B cell (primary cell): Measurements from ENCODE around the gene GSTA4. TPM values are rescaled to one million over a fixed set of nuclear protein-coding genes. Genes with fewer than 3 reads are reported as not detected.

Experiments used
- ATAC-seq: fragments of 200-7000 bp; cut with Tn5 transposase; one replicate; pipeline ENCODE4 v1.10.0; 2021; ENCODE audit warnings: low read depth, mild to moderate bottlenecking, moderate number of reproducible peaks, moderate library complexity
- CTCF ChIA-PET: fragments of 350-600 bp; sonication (Branson Sonifier 250); formaldehyde crosslinking; loops from one replicate; lab custom pipeline; 2021; ENCODE audit warnings: antibody characterized with exemption, inconsistent platforms; lab: Charles Lee
- POLR2A ChIA-PET: fragments of 350-600 bp; sonication (Branson Sonifier 250); formaldehyde crosslinking; loops from one replicate; lab custom pipeline; 2021; ENCODE audit warnings: antibody characterized with exemption; lab: Charles Lee
- DNase-seq: peaks from one replicate; pipeline ENCODE4 v3.0.0; 2013
- H2AFZ ChIP-seq: 2 replicates; pipeline ENCODE4 v1.6.1; 2012; ENCODE audit warnings: mild to moderate bottlenecking, low read depth, low read length; ENCODE audit not compliant: insufficient read depth, poor library complexity, severe bottlenecking
- H3K27ac ChIP-seq, 2 donors: 1 replicate in 1 of 2; 2 replicates in 1 of 2; pipeline ENCODE4 v1.5.1; 2012 to 2013; ENCODE audit warnings: low read length in 2 of 2, mild to moderate bottlenecking in 2 of 2, moderate library complexity in 1 of 2
- H3K27me3 ChIP-seq, 4 experiments: fragments of 200-600 bp in 1 of 4; sonication (generic) in 1 of 4; replicated peaks in 1 of 4; 1 replicate in 2 of 4; 2 replicates in 2 of 4; pipeline versions ENCODE4 v1.6.1 to v1.7.0; 2013 to 2016; ENCODE audit warnings: low read length in 3 of 4, mild to moderate bottlenecking in 2 of 4, mixed read lengths in 1 of 4, moderate library complexity in 1 of 4; ENCODE audit not compliant: insufficient read depth in 4 of 4, control insufficient read depth in 3 of 4; ENCODE audit errors: control extremely low read depth in 1 of 4
- H3K36me3 ChIP-seq, 2 experiments: replicated peaks in 1 of 2; 1 replicate in 1 of 2; 2 replicates in 1 of 2; pipeline versions ENCODE4 v1.6.1 to v1.7.1; 2013; ENCODE audit warnings: low read length in 1 of 2; ENCODE audit not compliant: insufficient read depth in 2 of 2, control insufficient read depth in 1 of 2; ENCODE audit errors: control extremely low read depth in 1 of 2, extremely low read depth in 1 of 2
- H3K4me1 ChIP-seq, 2 donors: fragments of 200-600 bp in 1 of 2; sonication (generic) in 1 of 2; 1 replicate in 1 of 2; 2 replicates in 1 of 2; pipeline versions ENCODE4 v1.5.1 to v1.6.1; 2013 to 2017; ENCODE audit warnings: low read length in 2 of 2; ENCODE audit not compliant: control insufficient read depth in 2 of 2, insufficient read depth in 2 of 2
- H3K4me2 ChIP-seq: replicated peaks from 2 replicates; pipeline ENCODE3; 2012; ENCODE audit warnings: mild to moderate bottlenecking, low read depth, low read length; ENCODE audit not compliant: poor library complexity, severe bottlenecking
- H3K4me3 ChIP-seq, 5 experiments: fragments of 200-600 bp in 1 of 5; sonication (generic) in 1 of 5; 1 replicate in 3 of 5; 2 replicates in 2 of 5; pipeline versions ENCODE4 v1.5.1 to v1.7.0; 2011 to 2016; ENCODE audit warnings: low read length in 4 of 5, mild to moderate bottlenecking in 4 of 5, low read depth in 2 of 5, control low read depth in 1 of 5, moderate library complexity in 1 of 5; ENCODE audit not compliant: insufficient read depth in 1 of 5; ENCODE audit errors: control extremely low read depth in 1 of 5, extremely low read depth in 1 of 5
- H3K79me2 ChIP-seq: fragments of 200-600 bp; sonication (generic); one replicate; pipeline ENCODE4 v1.6.0; 2016; ENCODE audit warnings: low read length; ENCODE audit not compliant: control insufficient read depth, insufficient read depth
- H3K9ac ChIP-seq: fragments of 200-600 bp; sonication (generic); 2 replicates; pipeline ENCODE4 v1.6.1; 2017; ENCODE audit warnings: mild to moderate bottlenecking, low read length, moderate library complexity
- H3K9me3 ChIP-seq, 3 donors: one replicate each; pipeline versions ENCODE4 v1.6.1 to v1.7.1; 2013; ENCODE audit warnings: low read length in 2 of 3; ENCODE audit not compliant: control insufficient read depth in 2 of 3, insufficient read depth in 1 of 3; ENCODE audit errors: control extremely low read depth in 1 of 3
- H4K20me1 ChIP-seq: 2 replicates; pipeline ENCODE4 v1.6.0; 2012; ENCODE audit warnings: mild to moderate bottlenecking, low read length; ENCODE audit not compliant: insufficient read depth, control insufficient read depth, poor library complexity, severe bottlenecking
- H3K27ac Mint-ChIP-seq: one replicate; pipeline ENCODE4 v1.8.0; 2021; ENCODE audit warnings: mixed read lengths
- H3K27me3 Mint-ChIP-seq: one replicate; pipeline ENCODE4 v1.8.0; 2021; ENCODE audit warnings: mixed read lengths
- H3K4me1 Mint-ChIP-seq: one replicate; pipeline ENCODE4 v1.8.0; 2021; ENCODE audit warnings: mixed read lengths
- H3K4me3 Mint-ChIP-seq: one replicate; pipeline ENCODE4 v1.8.0; 2021; ENCODE audit warnings: mixed read lengths
- H3K9me3 Mint-ChIP-seq: one replicate; pipeline ENCODE4 v1.8.0; 2022; ENCODE audit warnings: mixed read lengths; ENCODE audit not compliant: insufficient read depth
- EZH2 ChIP-seq: IDR thresholded peaks from 2 replicates; pipeline ENCODE4 v1.6.1; 2012; ENCODE audit warnings: borderline replicate concordance, low read depth, mild to moderate bottlenecking, moderate library complexity, low read length; ENCODE audit not compliant: insufficient read depth, poor library complexity, severe bottlenecking
- WGBS: methylation state at CpG from one replicate; pipeline ENCODE4 v1.1.5; 2013; ENCODE audit warnings: missing lambda C conversion rate; ENCODE audit not compliant: insufficient coverage; 5-methylcytosine and 5-hydroxymethylcytosine counted together
- intact Hi-C: fragments of 100-400 bp; cut with micrococcal nuclease; formaldehyde crosslinking; loops from one replicate; pipeline ENCODE4 v1.10.0; 2022
- polyA plus RNA-seq: library from polyadenylated mRNA; depleted of rRNA; stranded (reverse); fragments of >200 nt; gene quantifications from 2 replicates; pipeline ENCODE4 v1.2.3, GENCODE V29; 2012
- total RNA-seq, 2 donors: library from RNA; stranded (reverse); fragments of 120-200 nt in 1 of 2; gene quantifications; 1 replicate in 1 of 2; 2 replicates in 1 of 2; pipeline versions ENCODE4 v1.2.3 to v1.2.4, GENCODE V29; 2013 to 2022
- TF ChIP-seq, protein P1 (sequence below): fragments of 200-600 bp; IDR thresholded peaks from one replicate; pipeline ENCODE4 v1.8.0; 2022; ENCODE audit warnings: antibody characterized with exemption, mild to moderate bottlenecking

Gene GSTA4
- total and polyA plus RNA-seq, 2 donors (not counting 1 experiment from before 2014, with no cell fraction given) = 1.7 to 4.9 TPM

DNA sequence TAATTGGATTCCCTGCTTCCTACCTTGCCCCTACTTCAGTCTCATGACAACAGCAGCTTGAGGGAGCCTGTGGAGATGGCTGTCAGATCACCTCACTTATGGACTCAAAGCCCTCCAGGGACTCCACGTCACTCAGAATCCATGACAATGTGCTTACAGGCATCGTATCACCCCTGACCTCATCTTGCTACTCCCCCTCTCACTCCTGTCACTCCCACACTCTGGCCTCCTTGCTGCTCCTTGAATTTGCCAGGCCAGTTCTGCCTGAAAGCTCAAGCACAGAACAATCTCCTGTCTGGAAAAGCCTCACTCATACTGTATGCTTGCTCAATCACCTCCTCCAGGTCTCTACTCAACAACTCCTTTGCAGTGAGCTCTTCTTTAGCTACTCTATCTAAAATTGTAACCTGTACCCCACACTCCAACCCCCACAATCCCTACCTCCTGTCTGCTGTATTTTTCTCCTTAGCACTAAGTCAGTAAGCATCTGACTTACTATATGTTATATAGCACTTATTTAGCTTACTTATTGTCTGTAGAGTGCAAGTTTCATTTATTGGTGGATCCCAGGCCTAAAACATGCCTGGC lies 10.7 kb upstream of the GSTA4 start:
- no peak for ATAC-seq
- Histone ChIP-seq H3K79me2 (no peaks in the 10 kb centered on the region), H3K36me3 (peaks cover 3 to 54% of the 10 kb centered on the region in 2 experiments), H3K9ac (no peak overlapping the region), H3K27me3 (no peaks in the 10 kb centered on the region), H2AFZ (no peak overlapping the region), H4K20me1 (no peaks in the 10 kb centered on the region), H3K9me3 (no peaks in the 10 kb centered on the region), H3K4me2 (no peak overlapping the region), H3K27ac (no peak overlapping the region), H3K4me3 (no peak overlapping the region), H3K4me1 (no peaks in the 10 kb centered on the region)
- no peaks in the 10 kb centered on the region for H3K9me3 Mint-ChIP-seq
- TF ChIP-seq, protein P1, sequence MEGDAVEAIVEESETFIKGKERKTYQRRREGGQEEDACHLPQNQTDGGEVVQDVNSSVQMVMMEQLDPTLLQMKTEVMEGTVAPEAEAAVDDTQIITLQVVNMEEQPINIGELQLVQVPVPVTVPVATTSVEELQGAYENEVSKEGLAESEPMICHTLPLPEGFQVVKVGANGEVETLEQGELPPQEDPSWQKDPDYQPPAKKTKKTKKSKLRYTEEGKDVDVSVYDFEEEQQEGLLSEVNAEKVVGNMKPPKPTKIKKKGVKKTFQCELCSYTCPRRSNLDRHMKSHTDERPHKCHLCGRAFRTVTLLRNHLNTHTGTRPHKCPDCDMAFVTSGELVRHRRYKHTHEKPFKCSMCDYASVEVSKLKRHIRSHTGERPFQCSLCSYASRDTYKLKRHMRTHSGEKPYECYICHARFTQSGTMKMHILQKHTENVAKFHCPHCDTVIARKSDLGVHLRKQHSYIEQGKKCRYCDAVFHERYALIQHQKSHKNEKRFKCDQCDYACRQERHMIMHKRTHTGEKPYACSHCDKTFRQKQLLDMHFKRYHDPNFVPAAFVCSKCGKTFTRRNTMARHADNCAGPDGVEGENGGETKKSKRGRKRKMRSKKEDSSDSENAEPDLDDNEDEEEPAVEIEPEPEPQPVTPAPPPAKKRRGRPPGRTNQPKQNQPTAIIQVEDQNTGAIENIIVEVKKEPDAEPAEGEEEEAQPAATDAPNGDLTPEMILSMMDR = no peak
- no peak for TF ChIP-seq EZH2
- WGBS = 94% methylated on average over 2 of the region's 2 CpGs
- no peak overlapping the region for H3K4me3 Mint-ChIP-seq
- H3K4me1 Mint-ChIP-seq = no peaks in the 10 kb centered on the region
- intact Hi-C loops = no loop called here
- H3K27ac Mint-ChIP-seq = no peak overlapping the region
- no peak for DNase-seq
- no peaks in the 10 kb centered on the region for H3K27me3 Mint-ChIP-seq
- ChIA-PET CTCF (no interaction called here), POLR2A (no interaction called here)

DNA sequence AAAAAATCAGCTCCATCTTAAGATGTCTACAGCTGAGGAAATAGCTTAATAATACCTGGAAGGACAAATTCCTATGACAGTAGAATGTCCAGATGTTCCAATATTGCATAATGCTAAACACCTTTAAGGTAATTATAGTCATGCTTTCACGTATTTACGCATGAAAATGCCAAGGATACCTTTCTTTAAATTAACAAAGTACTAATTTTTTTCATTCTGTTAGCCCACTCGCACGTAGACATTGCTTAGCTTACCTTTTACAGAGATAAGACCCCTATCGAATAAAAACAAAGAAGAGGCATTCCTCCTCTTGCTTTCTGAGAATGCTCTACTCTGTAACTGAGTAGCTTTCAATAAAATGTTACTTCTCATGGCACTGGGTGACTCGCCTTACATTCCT lies 4.4 kb upstream of the GSTA4 start:
- Histone ChIP-seq H3K79me2 (no peaks in the 10 kb centered on the region), H3K4me1 (peaks cover 0 to 7% of the 10 kb centered on the region in 2 donors), H3K9me3 (no peaks in the 10 kb centered on the region), H3K36me3 (peaks cover under 1 to 8% of the 10 kb centered on the region in 2 experiments), H2AFZ (no peak overlapping the region), H3K4me2 (no peak overlapping the region), H3K4me3 (no peak overlapping the region), H3K27ac (no peak overlapping the region), H4K20me1 (no peaks in the 10 kb centered on the region), H3K27me3 (no peaks in the 10 kb centered on the region), H3K9ac (no peak overlapping the region)
- no peak for DNase-seq
- ATAC-seq = no peak
- H3K27me3 Mint-ChIP-seq = peaks cover 4% of the 10 kb centered on the region
- H3K9me3 Mint-ChIP-seq = no peaks in the 10 kb centered on the region
- intact Hi-C loops = loop anchor here (5.0 to 10.0 kb wide), 5 partner anchors 117 to 653 kb away; no protein-coding TSS in a partner anchor
- ChIA-PET POLR2A (no interaction called here), CTCF (no interaction called here)
- H3K4me1 Mint-ChIP-seq = peaks cover 18% of the 10 kb centered on the region
- WGBS = 95% methylated on average over 6 of the region's 6 CpGs
- no peak overlapping the region for H3K27ac Mint-ChIP-seq
- TF ChIP-seq EZH2 = no peak
- TF ChIP-seq, protein P1 = no peak
- H3K4me3 Mint-ChIP-seq = no peak overlapping the region
